Lower lobe of right lung (tissue), 2 donors: ENCODE data around the gene LHPP. TPM values are rescaled to one million over a fixed set of nuclear protein-coding genes. Genes with fewer than 3 reads are reported as not detected.
A peak's percentile ranks its signal among the peaks of the same experiment; 100 is the strongest.

ENCODE experiments used
- ATAC-seq, 2 donors: fragments of 200-7000 bp; cut with Tn5 transposase; one replicate each; pipeline ENCODE4 v1.9.1; 2020 to 2022; ENCODE audit warnings: mild to moderate bottlenecking in 2 of 2, moderate library complexity in 2 of 2
- DNase-seq: peaks from one replicate; pipeline ENCODE4 v3.0.0-alpha.2; 2020
- H3K27ac ChIP-seq: fragments of 200-600 bp; one replicate; pipeline ENCODE4 v1.8.0; 2022
- H3K27me3 ChIP-seq: fragments of 200-600 bp; one replicate; pipeline ENCODE4 v1.8.0; 2022; ENCODE audit warnings: low read depth
- H3K36me3 ChIP-seq: fragments of 200-600 bp; one replicate; pipeline ENCODE4 v1.8.0; 2022; ENCODE audit warnings: mild to moderate bottlenecking
- H3K4me1 ChIP-seq: fragments of 200-600 bp; one replicate; pipeline ENCODE4 v1.8.0; 2022
- H3K4me3 ChIP-seq: fragments of 200-600 bp; one replicate; pipeline ENCODE4 v1.8.0; 2022; ENCODE audit warnings: mild to moderate bottlenecking
- H3K9me3 ChIP-seq: fragments of 200-600 bp; one replicate; pipeline ENCODE4 v1.8.0; 2022
- intact Hi-C: fragments of 100-400 bp; cut with DNase I; formaldehyde crosslinking; loops from one replicate; pipeline ENCODE4 v1.11.0; 2022
- total RNA-seq: library from RNA; stranded (reverse); fragmentation: NEBNext Ultra II Directional; extraction: Animal tissue kit (Norgen Biotek cat#: 25700); gene quantifications from one replicate; pipeline ENCODE4 v1.2.1, GENCODE V29; 2021
- TF ChIP-seq, protein P1 (sequence below): fragments of 200-600 bp; IDR thresholded peaks from one replicate; pipeline ENCODE4 v1.8.0; 2022; ENCODE audit warnings: antibody characterized with exemption, mild to moderate bottlenecking
- donor health status: DM: no; HTN: yes; CAD: no; lungs with severe emphysema.

The LHPP gene
- total RNA-seq, 1 donor from 2014 or later, result 17.8 TPM

DNA sequence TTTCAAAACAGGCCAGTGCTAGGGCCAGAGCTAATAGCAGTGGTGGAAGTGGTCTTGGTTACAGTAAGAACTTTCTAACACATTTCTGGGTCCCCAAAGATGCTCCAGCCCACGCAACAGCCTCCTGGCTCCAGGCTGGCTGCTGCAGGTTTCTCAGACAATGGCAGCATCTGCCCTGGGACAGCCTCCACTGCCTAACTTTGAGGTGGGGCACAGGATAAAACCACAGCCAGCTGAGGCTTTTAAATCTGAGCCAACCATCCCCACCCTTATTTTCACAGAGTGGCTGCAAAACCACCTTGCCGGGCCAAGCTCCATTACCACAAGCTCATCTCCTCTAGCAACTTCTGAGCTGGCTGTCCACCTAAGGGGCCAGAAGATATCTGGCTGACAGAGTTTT is 197.8 kb downstream of the LHPP start:
- H3K9me3 ChIP-seq, result no peaks in the 10 kb centered on the region
- DNase-seq (no peak), ATAC-seq (no peak)
- no peak overlapping the region for H3K27ac ChIP-seq
- no peak overlapping the region for H3K4me3 ChIP-seq
- TF ChIP-seq, protein P1, sequence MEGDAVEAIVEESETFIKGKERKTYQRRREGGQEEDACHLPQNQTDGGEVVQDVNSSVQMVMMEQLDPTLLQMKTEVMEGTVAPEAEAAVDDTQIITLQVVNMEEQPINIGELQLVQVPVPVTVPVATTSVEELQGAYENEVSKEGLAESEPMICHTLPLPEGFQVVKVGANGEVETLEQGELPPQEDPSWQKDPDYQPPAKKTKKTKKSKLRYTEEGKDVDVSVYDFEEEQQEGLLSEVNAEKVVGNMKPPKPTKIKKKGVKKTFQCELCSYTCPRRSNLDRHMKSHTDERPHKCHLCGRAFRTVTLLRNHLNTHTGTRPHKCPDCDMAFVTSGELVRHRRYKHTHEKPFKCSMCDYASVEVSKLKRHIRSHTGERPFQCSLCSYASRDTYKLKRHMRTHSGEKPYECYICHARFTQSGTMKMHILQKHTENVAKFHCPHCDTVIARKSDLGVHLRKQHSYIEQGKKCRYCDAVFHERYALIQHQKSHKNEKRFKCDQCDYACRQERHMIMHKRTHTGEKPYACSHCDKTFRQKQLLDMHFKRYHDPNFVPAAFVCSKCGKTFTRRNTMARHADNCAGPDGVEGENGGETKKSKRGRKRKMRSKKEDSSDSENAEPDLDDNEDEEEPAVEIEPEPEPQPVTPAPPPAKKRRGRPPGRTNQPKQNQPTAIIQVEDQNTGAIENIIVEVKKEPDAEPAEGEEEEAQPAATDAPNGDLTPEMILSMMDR, result no peak
- intact Hi-C loops, result no loop called here
- H3K36me3 ChIP-seq, result peaks cover 2% of the 10 kb centered on the region
- H3K27me3 ChIP-seq, result no peaks in the 10 kb centered on the region
- H3K4me1 ChIP-seq, result peaks cover 47% of the 10 kb centered on the region

DNA sequence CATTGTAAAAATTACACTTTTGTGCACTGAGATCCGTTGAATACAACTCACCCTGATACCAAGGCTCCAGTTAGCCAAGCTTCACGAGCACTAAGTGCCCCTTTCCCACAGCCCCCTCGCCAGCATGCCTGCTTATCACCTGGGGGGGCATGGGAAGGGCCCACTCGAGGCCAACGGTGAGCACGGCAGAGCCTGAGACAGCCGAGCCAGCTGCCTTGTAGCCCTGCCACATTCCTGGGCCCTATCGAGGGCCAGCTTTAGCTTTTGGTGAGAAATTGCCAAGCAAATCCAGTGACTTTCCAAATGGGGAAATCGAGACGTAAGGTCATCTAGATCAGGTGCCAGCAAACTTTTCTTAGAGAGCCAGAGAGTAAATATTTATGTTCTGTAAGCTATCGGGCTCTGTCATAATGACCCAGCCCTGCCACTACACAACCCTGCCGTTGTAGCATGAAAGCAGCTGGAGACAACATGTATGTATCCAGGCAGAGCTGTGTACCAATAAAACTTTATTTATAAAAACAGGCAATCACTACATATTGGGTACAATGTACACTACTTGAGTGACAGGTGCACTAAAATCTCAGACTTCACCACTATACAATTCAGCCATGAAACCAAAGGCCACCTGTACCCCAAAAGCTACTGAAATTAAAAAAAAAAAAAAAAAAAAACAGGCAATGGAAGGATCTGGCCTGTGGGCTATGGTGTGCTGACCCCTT is 198.9 kb downstream of the LHPP start:
- TF ChIP-seq, protein P1, result no peak
- H3K4me1 ChIP-seq, result peaks cover 37% of the 10 kb centered on the region
- H3K36me3 ChIP-seq, result peaks cover 2% of the 10 kb centered on the region
- no peak overlapping the region for H3K4me3 ChIP-seq
- H3K27ac ChIP-seq, result peak overlapping the region; percentile 36
- DNase-seq, result no peak
- intact Hi-C loops, result no loop called here
- peak; percentile 24 to 52 for ATAC-seq
- no peaks in the 10 kb centered on the region for H3K9me3 ChIP-seq
- H3K27me3 ChIP-seq, result no peaks in the 10 kb centered on the region

GRCh38 chr10:124661660-124662180 is 200.1 kb downstream of the LHPP start:
- Histone ChIP-seq H3K4me3 (no peak overlapping the region), H3K36me3 (peaks cover 4% of the 10 kb centered on the region), H3K9me3 (no peaks in the 10 kb centered on the region), H3K27ac (no peak overlapping the region), H3K27me3 (no peaks in the 10 kb centered on the region), H3K4me1 (peaks cover 42% of the 10 kb centered on the region)
- intact Hi-C loops, result no loop called here
- ATAC-seq (no peak), DNase-seq (no peak)
- TF ChIP-seq, protein P1, result no peak

DNA sequence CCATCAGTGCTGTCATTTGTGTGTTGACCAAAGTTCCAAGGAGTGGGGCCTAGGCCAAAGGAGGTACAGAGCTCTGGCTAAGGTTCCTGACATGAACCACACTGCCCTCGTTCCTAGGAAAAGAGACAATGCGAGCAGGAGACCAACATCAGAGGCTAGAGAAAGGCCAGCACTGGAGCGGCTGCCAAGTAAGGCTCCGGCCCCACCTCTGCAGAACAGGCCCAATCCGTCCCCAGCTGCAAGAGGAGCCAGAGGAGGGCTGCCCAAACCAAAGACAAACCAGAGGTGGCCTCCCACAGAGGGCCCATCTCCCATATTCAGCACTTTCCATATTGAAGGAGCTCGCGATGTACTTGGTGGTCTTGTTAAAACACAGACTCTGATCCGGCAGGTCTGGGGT is 201.6 kb downstream of the LHPP start:
- Histone ChIP-seq H3K36me3 (peaks cover 8% of the 10 kb centered on the region), H3K27ac (no peak overlapping the region), H3K4me1 (peaks cover 51% of the 10 kb centered on the region), H3K9me3 (no peaks in the 10 kb centered on the region), H3K4me3 (no peak overlapping the region), H3K27me3 (no peaks in the 10 kb centered on the region)
- ATAC-seq, result no peak
- TF ChIP-seq, protein P1, result no peak
- DNase-seq, result no peak
- intact Hi-C loops, result no loop called here

Other genes with a start within 250 kb of the LHPP start
- gene OAT, start 42.9 kb upstream of the LHPP start, total RNA-seq, result 54.2 TPM
- not detected for gene NKX1-2, start 11.8 kb upstream of the LHPP start, total RNA-seq